HEK293 (cell line): ENCODE measurements around the gene CEP170B.
A peak's percentile ranks its signal among the peaks of the same experiment; 100 is the strongest.

Experiments used
- CTCF ChIA-PET: fragments of 350-600 bp; formaldehyde crosslinking; extraction: SDS; loops from one replicate; lab custom pipeline; 2021; ENCODE audit warnings: antibody characterized with exemption; lab: Yijun Ruan, JAX
- POLR2A ChIA-PET: fragments of 300-600 bp; formaldehyde crosslinking; extraction: SDS; loops from one replicate; lab custom pipeline; 2020; ENCODE audit warnings: antibody characterized with exemption, inconsistent platforms; lab: Yijun Ruan, JAX
- H3K27ac ChIP-seq: fragments of 200-500 bp; sonication (Bioruptor generic); 2 replicates; pipeline ENCODE4 v1.5.1; 2014; ENCODE audit warnings: low read depth, low read length, control low read depth, inconsistent platforms; ENCODE audit errors: extremely low read depth
- H3K36me3 ChIP-seq, 2 experiments: fragments of 200-500 bp in 1 of 2; sonication (Bioruptor generic) in 1 of 2; 1 replicate in 1 of 2; 2 replicates in 1 of 2; pipeline ENCODE4 v1.5.1; 2014 to 2017; ENCODE audit warnings: inconsistent platforms in 2 of 2, low read length in 2 of 2; ENCODE audit not compliant: control insufficient read depth in 2 of 2, insufficient read depth in 1 of 2
- H3K4me1 ChIP-seq: fragments of 200-500 bp; sonication (Bioruptor generic); 2 replicates; pipeline ENCODE4 v1.5.1; 2014; ENCODE audit warnings: mild to moderate bottlenecking, low read length, inconsistent platforms; ENCODE audit not compliant: control insufficient read depth, insufficient read depth
- H3K4me3 ChIP-seq: 2 replicates; pipeline ENCODE4 v1.5.1; 2011; ENCODE audit warnings: low read depth, mild to moderate bottlenecking, control low read depth, low read length, moderate library complexity
- H3K9me3 ChIP-seq: fragments of 200-500 bp; sonication (Bioruptor generic); 2 replicates; pipeline ENCODE4 v1.5.1; 2014; ENCODE audit warnings: low read depth, low read length, inconsistent platforms; ENCODE audit not compliant: control insufficient read depth, insufficient read depth
- BCL6B ChIP-seq: fragments of 450-650 bp; formaldehyde crosslinking; IDR thresholded peaks from 2 replicates; pipeline ENCODE4 v1.5.1; 2017; ENCODE audit warnings: missing biosample characterization, missing genetic modification characterization
- GLIS1 ChIP-seq: fragments of 450-650 bp; formaldehyde crosslinking; IDR thresholded peaks from 2 replicates; pipeline ENCODE4 v1.5.1; 2016; ENCODE audit warnings: missing biosample characterization, missing genetic modification characterization
- KLF8 ChIP-seq: fragments of 450-650 bp; formaldehyde crosslinking; IDR thresholded peaks from 2 replicates; pipeline ENCODE4 v1.5.1; 2016; ENCODE audit warnings: missing biosample characterization, missing genetic modification characterization
- MEIS1 ChIP-seq: sonication (generic); formaldehyde crosslinking; IDR thresholded peaks from 2 replicates; pipeline ENCODE4 v1.8.1; 2022; ENCODE audit warnings: missing genetic modification reagents, mild to moderate bottlenecking, borderline replicate concordance
- PBX3 ChIP-seq: sonication (generic); formaldehyde crosslinking; IDR thresholded peaks from 2 replicates; pipeline ENCODE4 v1.8.1; 2022; ENCODE audit warnings: mild to moderate bottlenecking, moderate library complexity, missing genetic modification reagents
- SCRT2 ChIP-seq: fragments of 450-650 bp; formaldehyde crosslinking; IDR thresholded peaks from 2 replicates; pipeline ENCODE4 v1.5.1; 2016; ENCODE audit warnings: missing biosample characterization, missing genetic modification characterization
- SETDB1 ChIP-seq: IDR thresholded peaks from one replicate; pipeline ENCODE4 v1.6.1; 2017; ENCODE audit warnings: mild to moderate bottlenecking, low read length, moderate library complexity, mixed read lengths; ENCODE audit not compliant: insufficient read length
- WT1 ChIP-seq: fragments of 450-650 bp; formaldehyde crosslinking; IDR thresholded peaks from 2 replicates; pipeline ENCODE4 v1.5.1; 2016; ENCODE audit warnings: missing biosample characterization, missing genetic modification characterization
- ZBTB20 ChIP-seq: fragments of 450-650 bp; formaldehyde crosslinking; IDR thresholded peaks from 2 replicates; pipeline ENCODE4 v1.5.1; 2016; ENCODE audit warnings: missing biosample characterization, missing genetic modification characterization
- ZEB2 ChIP-seq: fragments of 450-650 bp; formaldehyde crosslinking; IDR thresholded peaks from 2 replicates; pipeline ENCODE4 v1.5.1; 2016; ENCODE audit warnings: missing biosample characterization, missing genetic modification characterization
- ZFP3 ChIP-seq: fragments of 450-650 bp; formaldehyde crosslinking; IDR thresholded peaks from 2 replicates; pipeline ENCODE4 v1.5.1; 2016; ENCODE audit warnings: low read depth, missing biosample characterization, missing genetic modification characterization
- ZNF121 ChIP-seq: fragments of 450-650 bp; formaldehyde crosslinking; IDR thresholded peaks from 2 replicates; pipeline ENCODE4 v1.5.1; 2016; ENCODE audit warnings: missing biosample characterization, missing genetic modification characterization
- ZNF521 ChIP-seq: fragments of 450-650 bp; formaldehyde crosslinking; IDR thresholded peaks from 2 replicates; pipeline ENCODE4 v1.5.1; 2017; ENCODE audit warnings: missing biosample characterization, mild to moderate bottlenecking, missing genetic modification characterization
- ZNF529 ChIP-seq: fragments of 450-650 bp; formaldehyde crosslinking; IDR thresholded peaks from 2 replicates; pipeline ENCODE4 v1.5.1; 2017; ENCODE audit warnings: missing genetic modification characterization, missing biosample characterization; ENCODE audit not compliant: insufficient replicate concordance
- ZNF610 ChIP-seq: fragments of 450-650 bp; formaldehyde crosslinking; IDR thresholded peaks from 2 replicates; pipeline ENCODE4 v1.5.1; 2016; ENCODE audit warnings: missing biosample characterization, missing genetic modification characterization, borderline replicate concordance
- ZNF677 ChIP-seq: fragments of 450-650 bp; IDR thresholded peaks from 2 replicates; pipeline ENCODE4 v1.5.0; 2018; ENCODE audit warnings: missing biosample characterization, mild to moderate bottlenecking, missing genetic modification characterization, moderate library complexity
- ZSCAN16 ChIP-seq: fragments of 450-650 bp; formaldehyde crosslinking; IDR thresholded peaks from 2 replicates; pipeline ENCODE4 v1.5.1; 2016; ENCODE audit warnings: missing biosample characterization, missing genetic modification characterization
- TF ChIP-seq, protein P1 (sequence below): fragments of 450-650 bp; formaldehyde crosslinking; IDR thresholded peaks from 2 replicates; pipeline ENCODE4 v1.5.1; 2016; ENCODE audit warnings: missing biosample characterization, missing genetic modification characterization
- TF ChIP-seq, protein P2 (sequence below): fragments of 450-650 bp; formaldehyde crosslinking; IDR thresholded peaks from 2 replicates; pipeline ENCODE4 v1.5.1; 2016; ENCODE audit warnings: missing biosample characterization, missing genetic modification characterization

CEP170B gene

GRCh38 chr14:104912053-104912452 lies 47.0 kb downstream of the CEP170B start:
- Histone ChIP-seq H3K4me1 (no peaks in the 10 kb centered on the region), H3K9me3 (no peaks in the 10 kb centered on the region), H3K4me3 (no peak overlapping the region), H3K27ac (no peak overlapping the region), H3K36me3 (no peaks in the 10 kb centered on the region)
- ChIA-PET CTCF (interaction anchor here (1.2 kb wide), 1 partner anchor 63 kb away, joined by 3 read pairs; no protein-coding TSS in a partner anchor), POLR2A (no interaction called here)
- TF ChIP-seq SETDB1 (peak; percentile 47), ZNF677 (tag by site-specific recombination) (no peak), ZNF529 (tag by site-specific recombination) (no peak), WT1 (no peak)

- Histone ChIP-seq H3K4me3 (no peak overlapping the region), H3K27ac (no peak overlapping the region), H3K9me3 (no peaks in the 10 kb centered on the region), H3K36me3 (no peaks in the 10 kb centered on the region), H3K4me1 (no peaks in the 10 kb centered on the region)
- TF ChIP-seq BCL6B (no peak), ZSCAN16 (no peak), ZNF610 (tag by site-specific recombination) (no peak), SETDB1 (no peak), ZEB2 (tag by site-specific recombination) (no peak), MEIS1 (no peak), KLF8 (tag by site-specific recombination) (no peak), GLIS1 (tag by site-specific recombination) (no peak), ZFP3 (no peak), ZNF121 (tag by site-specific recombination) (no peak), SCRT2 (tag by site-specific recombination) (no peak), ZNF521 (tag by site-specific recombination) (no peak), ZBTB20 (tag by site-specific recombination) (no peak), PBX3 (CRISPR knock-in tag) (no peak)
- TF ChIP-seq, protein P1, sequence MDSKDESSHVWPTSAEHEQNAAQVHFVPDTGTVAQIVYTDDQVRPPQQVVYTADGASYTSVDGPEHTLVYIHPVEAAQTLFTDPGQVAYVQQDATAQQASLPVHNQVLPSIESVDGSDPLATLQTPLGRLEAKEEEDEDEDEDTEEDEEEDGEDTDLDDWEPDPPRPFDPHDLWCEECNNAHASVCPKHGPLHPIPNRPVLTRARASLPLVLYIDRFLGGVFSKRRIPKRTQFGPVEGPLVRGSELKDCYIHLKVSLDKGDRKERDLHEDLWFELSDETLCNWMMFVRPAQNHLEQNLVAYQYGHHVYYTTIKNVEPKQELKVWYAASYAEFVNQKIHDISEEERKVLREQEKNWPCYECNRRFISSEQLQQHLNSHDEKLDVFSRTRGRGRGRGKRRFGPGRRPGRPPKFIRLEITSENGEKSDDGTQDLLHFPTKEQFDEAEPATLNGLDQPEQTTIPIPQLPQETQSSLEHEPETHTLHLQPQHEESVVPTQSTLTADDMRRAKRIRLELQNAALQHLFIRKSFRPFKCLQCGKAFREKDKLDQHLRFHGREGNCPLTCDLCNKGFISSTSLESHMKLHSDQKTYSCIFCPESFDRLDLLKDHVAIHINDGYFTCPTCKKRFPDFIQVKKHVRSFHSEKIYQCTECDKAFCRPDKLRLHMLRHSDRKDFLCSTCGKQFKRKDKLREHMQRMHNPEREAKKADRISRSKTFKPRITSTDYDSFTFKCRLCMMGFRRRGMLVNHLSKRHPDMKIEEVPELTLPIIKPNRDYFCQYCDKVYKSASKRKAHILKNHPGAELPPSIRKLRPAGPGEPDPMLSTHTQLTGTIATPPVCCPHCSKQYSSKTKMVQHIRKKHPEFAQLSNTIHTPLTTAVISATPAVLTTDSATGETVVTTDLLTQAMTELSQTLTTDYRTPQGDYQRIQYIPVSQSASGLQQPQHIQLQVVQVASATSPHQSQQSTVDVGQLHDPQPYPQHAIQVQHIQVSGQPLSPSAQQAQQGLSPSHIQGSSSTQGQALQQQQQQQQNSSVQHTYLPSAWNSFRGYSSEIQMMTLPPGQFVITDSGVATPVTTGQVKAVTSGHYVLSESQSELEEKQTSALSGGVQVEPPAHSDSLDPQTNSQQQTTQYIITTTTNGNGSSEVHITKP (tag by site-specific recombination), result no peak
- TF ChIP-seq, protein P2, sequence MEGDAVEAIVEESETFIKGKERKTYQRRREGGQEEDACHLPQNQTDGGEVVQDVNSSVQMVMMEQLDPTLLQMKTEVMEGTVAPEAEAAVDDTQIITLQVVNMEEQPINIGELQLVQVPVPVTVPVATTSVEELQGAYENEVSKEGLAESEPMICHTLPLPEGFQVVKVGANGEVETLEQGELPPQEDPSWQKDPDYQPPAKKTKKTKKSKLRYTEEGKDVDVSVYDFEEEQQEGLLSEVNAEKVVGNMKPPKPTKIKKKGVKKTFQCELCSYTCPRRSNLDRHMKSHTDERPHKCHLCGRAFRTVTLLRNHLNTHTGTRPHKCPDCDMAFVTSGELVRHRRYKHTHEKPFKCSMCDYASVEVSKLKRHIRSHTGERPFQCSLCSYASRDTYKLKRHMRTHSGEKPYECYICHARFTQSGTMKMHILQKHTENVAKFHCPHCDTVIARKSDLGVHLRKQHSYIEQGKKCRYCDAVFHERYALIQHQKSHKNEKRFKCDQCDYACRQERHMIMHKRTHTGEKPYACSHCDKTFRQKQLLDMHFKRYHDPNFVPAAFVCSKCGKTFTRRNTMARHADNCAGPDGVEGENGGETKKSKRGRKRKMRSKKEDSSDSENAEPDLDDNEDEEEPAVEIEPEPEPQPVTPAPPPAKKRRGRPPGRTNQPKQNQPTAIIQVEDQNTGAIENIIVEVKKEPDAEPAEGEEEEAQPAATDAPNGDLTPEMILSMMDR (tag by site-specific recombination), result no peak
- ChIA-PET POLR2A (no interaction called here), CTCF (interaction anchor here (1.3 kb wide), 1 partner anchor 145 kb away, joined by 4 read pairs; no protein-coding TSS in a partner anchor)
Measured at GRCh38 chr14:104913435-104913834, 48.4 kb downstream of the CEP170B start.
